GM12865 (cell line): ENCODE results near the gene GMCL2.

Experiments
- DNase-seq: peaks from one replicate; pipeline ENCODE4 v3.0.0; 2010; ENCODE audit warnings: low read depth
- H3K4me3 ChIP-seq: 2 replicates; pipeline ENCODE4 v1.5.1; 2011; ENCODE audit warnings: mild to moderate bottlenecking, low read depth, low read length, control low read depth
- TF ChIP-seq, protein P1 (sequence below): IDR thresholded peaks from 2 replicates; pipeline ENCODE4 v1.5.1; 2011; ENCODE audit warnings: low read length, control low read depth, low read depth, inconsistent platforms; ENCODE audit not compliant: insufficient read depth; ENCODE audit errors: missing control alignments

Gene GMCL2

GRCh38 chr5:178210073-178210535, 22.9 kb upstream of the GMCL2 start:
- no peak for DNase-seq
- TF ChIP-seq, protein P1, sequence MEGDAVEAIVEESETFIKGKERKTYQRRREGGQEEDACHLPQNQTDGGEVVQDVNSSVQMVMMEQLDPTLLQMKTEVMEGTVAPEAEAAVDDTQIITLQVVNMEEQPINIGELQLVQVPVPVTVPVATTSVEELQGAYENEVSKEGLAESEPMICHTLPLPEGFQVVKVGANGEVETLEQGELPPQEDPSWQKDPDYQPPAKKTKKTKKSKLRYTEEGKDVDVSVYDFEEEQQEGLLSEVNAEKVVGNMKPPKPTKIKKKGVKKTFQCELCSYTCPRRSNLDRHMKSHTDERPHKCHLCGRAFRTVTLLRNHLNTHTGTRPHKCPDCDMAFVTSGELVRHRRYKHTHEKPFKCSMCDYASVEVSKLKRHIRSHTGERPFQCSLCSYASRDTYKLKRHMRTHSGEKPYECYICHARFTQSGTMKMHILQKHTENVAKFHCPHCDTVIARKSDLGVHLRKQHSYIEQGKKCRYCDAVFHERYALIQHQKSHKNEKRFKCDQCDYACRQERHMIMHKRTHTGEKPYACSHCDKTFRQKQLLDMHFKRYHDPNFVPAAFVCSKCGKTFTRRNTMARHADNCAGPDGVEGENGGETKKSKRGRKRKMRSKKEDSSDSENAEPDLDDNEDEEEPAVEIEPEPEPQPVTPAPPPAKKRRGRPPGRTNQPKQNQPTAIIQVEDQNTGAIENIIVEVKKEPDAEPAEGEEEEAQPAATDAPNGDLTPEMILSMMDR = no peak
- H3K4me3 ChIP-seq = no peak overlapping the region

GRCh38 chr5:178209334-178210072, 22.3 kb upstream of the GMCL2 start:
- TF ChIP-seq, protein P1 = no peak
- DNase-seq = no peak
- H3K4me3 ChIP-seq = no peak overlapping the region

DNA sequence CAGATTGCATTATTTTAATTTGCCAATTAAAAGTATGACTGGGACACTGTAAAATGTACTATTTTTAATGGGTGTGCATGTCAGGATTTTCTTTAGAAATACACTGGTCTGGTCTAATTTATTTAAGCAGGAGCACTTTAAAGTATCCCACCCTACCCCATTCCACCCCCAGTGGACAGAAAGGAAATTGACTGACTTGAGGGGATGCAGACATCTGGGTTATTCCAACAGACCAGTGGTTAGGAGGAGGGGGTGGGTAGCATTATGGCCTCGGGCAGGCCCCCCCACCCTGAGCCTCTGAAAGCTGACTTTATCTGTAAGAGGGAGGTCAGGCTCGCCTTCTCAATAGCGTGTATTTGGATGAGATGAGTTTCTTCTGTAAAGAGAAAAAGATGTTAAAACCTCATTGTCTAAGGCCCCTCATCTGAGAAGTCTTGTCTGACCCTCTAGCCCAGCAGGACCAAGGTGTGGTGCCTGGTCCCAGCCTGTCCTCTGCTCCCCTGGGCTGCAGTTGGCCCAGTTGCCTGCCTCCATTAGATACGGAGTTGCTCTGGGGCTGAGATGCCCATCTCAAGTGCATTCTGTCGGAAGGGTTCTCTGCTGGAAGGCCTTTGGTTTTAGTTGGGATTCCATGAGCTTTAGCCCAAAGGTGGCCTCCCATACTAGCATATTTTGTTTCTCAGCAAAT, 21.5 kb upstream of the GMCL2 start:
- no peak overlapping the region for H3K4me3 ChIP-seq
- no peak for DNase-seq
- TF ChIP-seq, protein P1 = peak; percentile 15

DNA sequence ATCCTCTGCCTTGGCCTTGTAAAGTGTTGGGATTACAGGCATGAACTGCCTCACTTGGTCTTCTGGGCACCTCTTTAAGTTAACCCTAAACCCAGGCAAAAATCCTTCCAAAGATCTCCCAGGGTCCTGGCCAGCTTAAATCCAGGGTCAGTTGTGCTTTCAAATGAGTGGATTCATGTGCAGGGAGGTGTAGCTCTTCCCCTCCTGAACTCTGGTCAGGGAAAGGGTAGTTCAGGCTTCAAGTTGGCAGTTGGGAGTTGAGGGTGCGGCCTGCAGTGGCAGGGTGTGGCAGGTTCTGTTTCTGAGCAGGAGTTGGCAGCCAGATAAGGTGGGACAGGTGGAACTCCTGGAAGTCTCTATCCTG, 20.7 kb upstream of the GMCL2 start:
- no peak for DNase-seq
- TF ChIP-seq, protein P1 = no peak
- no peak overlapping the region for H3K4me3 ChIP-seq

GRCh38 chr5:178207183-178207916, 20.2 kb upstream of the GMCL2 start:
- no peak for DNase-seq
- H3K4me3 ChIP-seq = no peak overlapping the region; the same call in 1 of the 2 replicates
- TF ChIP-seq, protein P1 = no peak

DNA sequence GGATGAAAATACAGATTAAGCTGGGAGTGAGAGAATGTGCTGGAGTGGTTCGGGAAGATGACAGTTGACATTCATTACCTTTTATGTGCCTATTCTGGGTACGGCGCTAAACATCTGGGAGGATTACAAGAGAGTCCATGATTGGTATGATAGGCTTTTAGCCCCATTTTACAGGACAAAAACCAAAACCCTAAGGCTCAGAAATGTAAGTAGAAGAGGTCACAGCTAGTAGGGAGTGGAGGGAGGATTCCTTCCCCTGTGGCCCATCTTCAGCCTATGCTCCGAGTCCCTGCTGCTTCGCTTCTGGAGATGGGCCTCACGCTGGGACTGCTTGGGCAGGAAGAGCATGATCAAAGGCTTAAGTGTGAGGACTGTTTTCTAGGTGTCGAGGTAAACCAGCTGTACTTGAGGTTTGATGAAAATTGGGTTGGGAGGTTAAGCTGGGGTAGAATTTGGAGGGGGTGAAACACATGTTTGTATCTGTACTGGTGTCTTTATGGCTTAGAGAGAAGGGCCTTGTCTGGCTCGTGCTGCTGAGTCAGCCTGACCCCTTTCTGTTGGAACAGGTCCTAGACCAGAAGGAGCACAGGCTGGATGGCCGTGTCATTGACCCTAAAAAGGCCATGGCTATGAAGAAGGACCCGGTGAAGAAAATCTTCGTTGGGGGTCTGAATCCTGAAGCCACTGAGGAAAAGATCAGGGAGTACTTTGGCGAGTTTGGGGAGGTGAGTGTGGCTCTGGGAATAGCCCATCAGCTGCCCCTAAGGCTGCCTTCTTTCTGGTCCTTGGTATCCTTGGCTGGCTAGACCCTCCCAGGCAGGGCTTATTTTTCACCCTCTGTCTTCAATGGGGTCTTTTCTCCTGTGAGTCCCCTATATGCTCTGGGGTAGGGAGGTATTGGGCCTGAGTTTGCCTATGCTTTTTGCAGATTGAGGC, 19.3 kb upstream of the GMCL2 start:
- peak overlapping the region; percentile 92 for H3K4me3 ChIP-seq
- DNase-seq = no peak
- TF ChIP-seq, protein P1 = no peak
